Stomach (tissue), 8 donors: ENCODE measurements around the gene PCLO. TPM values are rescaled to one million over a fixed set of nuclear protein-coding genes. Genes with fewer than 3 reads are reported as not detected.

Experiments
- polyA plus RNA-seq, 3 donors: library from polyadenylated mRNA; stranded (reverse); fragments of 200-250 nt; gene quantifications; one replicate each; pipeline ENCODE4 v1.2.3, GENCODE V29; 2013
- small RNA-seq, 4 donors: library from RNA; depleted of rRNA; stranded (forward); fragments of <200 nt; gene quantifications; one replicate each; pipeline ENCODE3, GENCODE V24; 2016
- total RNA-seq, 5 donors: library from RNA; depleted of rRNA; stranded (reverse); fragments of >200 nt; gene quantifications; one replicate each; pipeline versions ENCODE4 v1.1.0 to v1.2.3, GENCODE V29; 2014 to 2016
- donor health status: healthy with polysubstance abuse.
- donor health status: Bipolar disorder and iron deficiency.
- donor health status: healthy.

The PCLO gene
- total and polyA plus RNA-seq, 8 donors: 0.31 to 8.1 (median 3.9) TPM

Small RNA genes within 50 kb of the gene (small RNA-seq; reads per million reads assigned to genes)
- gene RNA5SP235: 0 to 0.08 (median 0) reads per million in 4 donors
